Coronary artery (tissue), 2 donors: ENCODE results near the gene RCSD1.

Source experiments
- DNase-seq: peaks from one replicate; pipeline ENCODE4 v3.0.0-alpha.2; 2017; ENCODE audit warnings: low spot score
- H3K27ac ChIP-seq, 2 donors: fragments of 200-600 bp; sonication (generic); one replicate each; pipeline ENCODE4 v1.5.1; 2016 to 2019
- H3K4me3 ChIP-seq: fragments of 200-600 bp; sonication (generic); 2 replicates; pipeline ENCODE4 v1.5.1; 2016; ENCODE audit warnings: mild to moderate bottlenecking, moderate library complexity
- TF ChIP-seq, protein P1 (sequence below): fragments of 200-600 bp; sonication (generic); IDR thresholded peaks from one replicate; pipeline ENCODE4 v1.5.1; 2019; ENCODE audit warnings: antibody characterized with exemption

Gene RCSD1

GRCh38 chr1:167675440-167675839, 45.4 kb downstream of the RCSD1 start:
- no peak overlapping the region for H3K4me3 ChIP-seq
- TF ChIP-seq, protein P1, sequence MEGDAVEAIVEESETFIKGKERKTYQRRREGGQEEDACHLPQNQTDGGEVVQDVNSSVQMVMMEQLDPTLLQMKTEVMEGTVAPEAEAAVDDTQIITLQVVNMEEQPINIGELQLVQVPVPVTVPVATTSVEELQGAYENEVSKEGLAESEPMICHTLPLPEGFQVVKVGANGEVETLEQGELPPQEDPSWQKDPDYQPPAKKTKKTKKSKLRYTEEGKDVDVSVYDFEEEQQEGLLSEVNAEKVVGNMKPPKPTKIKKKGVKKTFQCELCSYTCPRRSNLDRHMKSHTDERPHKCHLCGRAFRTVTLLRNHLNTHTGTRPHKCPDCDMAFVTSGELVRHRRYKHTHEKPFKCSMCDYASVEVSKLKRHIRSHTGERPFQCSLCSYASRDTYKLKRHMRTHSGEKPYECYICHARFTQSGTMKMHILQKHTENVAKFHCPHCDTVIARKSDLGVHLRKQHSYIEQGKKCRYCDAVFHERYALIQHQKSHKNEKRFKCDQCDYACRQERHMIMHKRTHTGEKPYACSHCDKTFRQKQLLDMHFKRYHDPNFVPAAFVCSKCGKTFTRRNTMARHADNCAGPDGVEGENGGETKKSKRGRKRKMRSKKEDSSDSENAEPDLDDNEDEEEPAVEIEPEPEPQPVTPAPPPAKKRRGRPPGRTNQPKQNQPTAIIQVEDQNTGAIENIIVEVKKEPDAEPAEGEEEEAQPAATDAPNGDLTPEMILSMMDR: no peak
- DNase-seq: no peak
- H3K27ac ChIP-seq: no peak overlapping the region

DNA sequence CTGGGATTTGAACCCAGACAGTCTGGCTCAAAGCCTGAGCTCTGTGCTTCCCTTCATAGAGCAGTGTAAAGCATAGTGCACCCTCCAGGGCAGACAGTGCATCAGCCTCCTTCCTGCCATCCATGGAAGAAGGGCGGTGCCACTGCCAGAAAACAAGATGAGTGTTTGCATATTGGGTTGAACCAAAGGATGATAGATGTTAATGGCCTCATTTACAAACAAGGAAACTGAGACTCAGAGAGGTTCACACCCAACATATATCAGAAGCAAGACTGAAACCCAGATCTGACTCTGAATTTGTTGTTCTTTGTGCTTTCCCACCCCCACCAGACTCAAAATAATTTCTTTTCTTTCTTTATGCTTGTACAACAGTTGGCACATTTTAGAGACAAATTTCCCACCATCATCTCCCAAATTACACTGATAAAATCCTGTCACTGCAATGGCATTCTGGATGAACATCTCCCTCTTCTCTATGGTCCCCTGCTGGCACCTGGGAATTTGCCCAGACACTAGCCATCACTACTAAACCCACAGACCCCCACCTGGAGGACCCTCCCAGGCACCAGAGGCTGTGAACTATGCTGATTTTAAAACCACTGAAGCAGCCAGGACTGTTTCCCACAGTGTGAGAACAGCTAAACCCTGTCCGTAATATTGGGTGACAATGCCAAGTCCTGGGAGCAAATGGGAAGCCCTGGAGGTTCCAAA, 46.3 kb downstream of the RCSD1 start:
- TF ChIP-seq, protein P1: no peak
- H3K27ac ChIP-seq: no peak overlapping the region
- DNase-seq: no peak
- H3K4me3 ChIP-seq: no peak overlapping the region

GRCh38 chr1:167676916-167677848, 47.1 kb downstream of the RCSD1 start:
- no peak overlapping the region for H3K4me3 ChIP-seq
- TF ChIP-seq, protein P1: no peak
- DNase-seq: no peak
- no peak overlapping the region for H3K27ac ChIP-seq

DNA sequence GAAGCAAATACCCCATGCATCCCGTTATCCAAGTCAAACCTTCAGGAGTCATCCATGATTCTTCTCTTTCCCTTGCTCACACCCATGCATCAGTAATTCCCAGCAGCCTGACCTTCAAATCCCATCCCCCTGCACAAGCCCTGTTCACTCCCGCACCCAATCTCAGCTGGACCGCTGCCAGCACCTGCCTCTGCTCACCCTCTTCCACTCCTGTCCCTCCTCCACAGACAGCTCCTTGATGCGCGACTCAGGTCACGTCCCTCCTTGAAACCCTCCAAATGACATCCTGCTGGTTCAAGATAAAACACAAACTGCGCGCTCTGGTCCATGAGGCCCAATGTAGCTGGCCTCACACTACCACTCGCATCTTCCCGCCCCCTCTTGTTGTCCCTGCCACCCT, 48.4 kb downstream of the RCSD1 start:
- Histone ChIP-seq H3K4me3 (no peak overlapping the region), H3K27ac (no peak overlapping the region)
- TF ChIP-seq, protein P1: no peak
- DNase-seq: no peak

DNA sequence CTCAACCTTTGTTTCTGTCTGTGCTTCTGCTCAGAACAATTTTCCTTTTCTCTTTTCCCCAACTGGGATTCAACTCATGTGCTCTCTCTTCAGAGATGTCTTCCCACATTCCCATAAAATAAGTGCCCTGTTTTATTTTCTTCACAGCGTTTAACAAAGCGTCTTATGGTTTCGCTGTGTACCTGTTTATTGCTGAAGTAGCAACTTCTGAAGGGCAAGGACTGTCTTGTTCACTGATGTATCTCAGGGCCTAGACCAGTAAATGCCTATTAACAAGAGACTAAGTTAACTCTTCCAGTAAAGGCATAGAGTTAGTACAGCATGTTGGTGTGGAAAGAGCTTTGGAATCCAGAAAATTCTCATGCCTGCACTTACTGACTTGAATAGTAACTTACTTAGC, 48.8 kb downstream of the RCSD1 start:
- TF ChIP-seq, protein P1: no peak
- Histone ChIP-seq H3K4me3 (no peak overlapping the region), H3K27ac (no peak overlapping the region)
- no peak for DNase-seq

DNA sequence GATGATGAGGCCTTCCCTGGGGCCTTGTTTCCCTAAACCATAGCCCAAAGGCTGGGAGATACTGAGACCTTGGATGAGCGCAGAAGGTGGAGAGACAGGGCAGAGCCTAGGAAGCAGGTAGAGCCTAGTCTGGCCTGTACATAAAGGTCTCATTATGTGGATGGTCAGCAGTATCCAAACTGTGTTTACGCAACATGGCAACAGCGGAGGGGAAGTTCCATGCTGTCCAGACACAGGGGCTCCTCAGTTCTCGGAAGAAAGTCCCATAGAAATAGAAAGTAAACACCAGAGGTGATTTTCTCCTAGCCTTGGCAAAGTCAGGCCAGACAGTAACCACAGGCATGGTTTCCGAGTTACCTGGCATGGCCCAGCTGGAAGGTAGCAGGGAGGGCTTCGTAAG, 49.7 kb downstream of the RCSD1 start:
- TF ChIP-seq, protein P1: no peak
- Histone ChIP-seq H3K27ac (peak overlapping the region in 1 of 2 donors; percentile 92), H3K4me3 (no peak overlapping the region)
- no peak for DNase-seq
